ENCODE results near the gene SAMD1. TPM values are rescaled to one million over a fixed set of nuclear protein-coding genes. Genes with fewer than 3 reads are reported as not detected.

Gene SAMD1
- total RNA-seq, 2 experiments from 2014 or later: 62.1 to 66.9 TPM

GRCh38 chr19:14120497-14120780 is 29.9 kb upstream of the SAMD1 start:
- TF ChIP-seq, protein P1, sequence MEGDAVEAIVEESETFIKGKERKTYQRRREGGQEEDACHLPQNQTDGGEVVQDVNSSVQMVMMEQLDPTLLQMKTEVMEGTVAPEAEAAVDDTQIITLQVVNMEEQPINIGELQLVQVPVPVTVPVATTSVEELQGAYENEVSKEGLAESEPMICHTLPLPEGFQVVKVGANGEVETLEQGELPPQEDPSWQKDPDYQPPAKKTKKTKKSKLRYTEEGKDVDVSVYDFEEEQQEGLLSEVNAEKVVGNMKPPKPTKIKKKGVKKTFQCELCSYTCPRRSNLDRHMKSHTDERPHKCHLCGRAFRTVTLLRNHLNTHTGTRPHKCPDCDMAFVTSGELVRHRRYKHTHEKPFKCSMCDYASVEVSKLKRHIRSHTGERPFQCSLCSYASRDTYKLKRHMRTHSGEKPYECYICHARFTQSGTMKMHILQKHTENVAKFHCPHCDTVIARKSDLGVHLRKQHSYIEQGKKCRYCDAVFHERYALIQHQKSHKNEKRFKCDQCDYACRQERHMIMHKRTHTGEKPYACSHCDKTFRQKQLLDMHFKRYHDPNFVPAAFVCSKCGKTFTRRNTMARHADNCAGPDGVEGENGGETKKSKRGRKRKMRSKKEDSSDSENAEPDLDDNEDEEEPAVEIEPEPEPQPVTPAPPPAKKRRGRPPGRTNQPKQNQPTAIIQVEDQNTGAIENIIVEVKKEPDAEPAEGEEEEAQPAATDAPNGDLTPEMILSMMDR (IDR thresholded peaks at IDR 0.05): no peak
- Mint-ChIP-seq H3K27me3 (no peaks in the 10 kb centered on the region), H3K27ac (no peak overlapping the region), H3K36me3 (ENCODE audit: low read depth) (peaks cover 19% of the 10 kb centered on the region), H3K4me1 (ENCODE audit: low read depth) (peaks cover 24% of the 10 kb centered on the region), H3K4me3 (no peak overlapping the region), H3K9me3 (no peaks in the 10 kb centered on the region)
- DNase-seq (no peak), ATAC-seq (no peak)
- POLR2A ChIA-PET: interaction anchor here (0.7 to 2.1 kb wide), 5 partner anchors 8 to 47 kb away, joined by 3 to 7 read pairs (median 3); partner anchors contain the start of gene ASF1B
- CTCF ChIA-PET: interaction anchor here (0.6 to 2.4 kb wide), 3 partner anchors 9 to 22 kb away, joined by 3 to 8 read pairs (median 3); partner anchors contain the start of gene ASF1B
- intact Hi-C loops (cut with micrococcal nuclease): no loop called here

GRCh38 chr19:14119644-14120496 is 29.3 kb upstream of the SAMD1 start:
- no peak overlapping the region for H3K4me3 Mint-ChIP-seq
- H3K36me3 Mint-ChIP-seq (ENCODE audit: low read depth): peaks cover 14% of the 10 kb centered on the region
- peaks cover 28% of the 10 kb centered on the region for H3K4me1 Mint-ChIP-seq (ENCODE audit: low read depth)
- ChIA-PET POLR2A (interaction anchor here (1.0 to 2.1 kb wide), 3 partner anchors 9 to 46 kb away, joined by 3 to 7 read pairs (median 6); partner anchors contain the start of gene ASF1B), CTCF (interaction anchor here (0.6 to 2.4 kb wide), 2 partner anchors 10 to 17 kb away, joined by 3 to 8 read pairs; partner anchors contain the start of gene ASF1B)
- no peak for DNase-seq
- H3K27ac Mint-ChIP-seq: no peak overlapping the region
- no peaks in the 10 kb centered on the region for H3K9me3 Mint-ChIP-seq
- ATAC-seq: no peak
- H3K27me3 Mint-ChIP-seq: no peaks in the 10 kb centered on the region
- TF ChIP-seq, protein P1 (IDR thresholded peaks at IDR 0.05): no peak
- intact Hi-C loops (cut with micrococcal nuclease): no loop called here

GRCh38 chr19:14119146-14119545 is 28.6 kb upstream of the SAMD1 start:
- H3K4me1 Mint-ChIP-seq (ENCODE audit: low read depth): peaks cover 31% of the 10 kb centered on the region
- POLR2A ChIA-PET: interaction anchor here (0.6 to 2.1 kb wide), 2 partner anchors 10 to 14 kb away, joined by 3 to 6 read pairs; no protein-coding TSS in a partner anchor
- CTCF ChIA-PET: no interaction called here
- peaks cover 7% of the 10 kb centered on the region for H3K36me3 Mint-ChIP-seq (ENCODE audit: low read depth)
- intact Hi-C loops (cut with micrococcal nuclease): no loop called here
- ATAC-seq (no peak), DNase-seq (no peak)
- H3K27me3 Mint-ChIP-seq: no peaks in the 10 kb centered on the region
- TF ChIP-seq, protein P1 (IDR thresholded peaks at IDR 0.05): no peak
- H3K4me3 Mint-ChIP-seq: peak overlapping the region; percentile 78
- H3K9me3 Mint-ChIP-seq: no peaks in the 10 kb centered on the region
- no peak overlapping the region for H3K27ac Mint-ChIP-seq

GRCh38 chr19:14118165-14119051 is 27.9 kb upstream of the SAMD1 start:
- no peaks in the 10 kb centered on the region for H3K27me3 Mint-ChIP-seq
- peak overlapping the region; percentile 78 for H3K4me3 Mint-ChIP-seq
- H3K27ac Mint-ChIP-seq: peak overlapping the region; percentile 83
- H3K4me1 Mint-ChIP-seq (ENCODE audit: low read depth): peaks cover 38% of the 10 kb centered on the region
- no peak for ATAC-seq
- intact Hi-C loops (cut with micrococcal nuclease): no loop called here
- POLR2A ChIA-PET: interaction anchor here (0.6 to 2.1 kb wide), 3 partner anchors 10 to 37 kb away, joined by 3 to 6 read pairs (median 3); no protein-coding TSS in a partner anchor
- no peaks in the 10 kb centered on the region for H3K9me3 Mint-ChIP-seq
- CTCF ChIA-PET: interaction anchor here (1.2 to 4.9 kb wide), 2 partner anchors 17 to 230 kb away, joined by 4 to 44 read pairs; partner anchors contain the start of gene ASF1B
- TF ChIP-seq, protein P1 (IDR thresholded peaks at IDR 0.05): no peak
- H3K36me3 Mint-ChIP-seq (ENCODE audit: low read depth): peaks cover 7% of the 10 kb centered on the region
- peak; percentile 48 for DNase-seq

All from activated CD8-positive, alpha-beta T cell treated with anti-CD3 and anti-CD28 coated beads for 36 hours (primary cell).